Measurements from ENCODE around the gene CD300E. TPM values are rescaled to one million over a fixed set of nuclear protein-coding genes. Genes with fewer than 3 reads are reported as not detected.

Gene CD300E
- total RNA-seq, 1 experiment from 2014 or later = not detected

DNA sequence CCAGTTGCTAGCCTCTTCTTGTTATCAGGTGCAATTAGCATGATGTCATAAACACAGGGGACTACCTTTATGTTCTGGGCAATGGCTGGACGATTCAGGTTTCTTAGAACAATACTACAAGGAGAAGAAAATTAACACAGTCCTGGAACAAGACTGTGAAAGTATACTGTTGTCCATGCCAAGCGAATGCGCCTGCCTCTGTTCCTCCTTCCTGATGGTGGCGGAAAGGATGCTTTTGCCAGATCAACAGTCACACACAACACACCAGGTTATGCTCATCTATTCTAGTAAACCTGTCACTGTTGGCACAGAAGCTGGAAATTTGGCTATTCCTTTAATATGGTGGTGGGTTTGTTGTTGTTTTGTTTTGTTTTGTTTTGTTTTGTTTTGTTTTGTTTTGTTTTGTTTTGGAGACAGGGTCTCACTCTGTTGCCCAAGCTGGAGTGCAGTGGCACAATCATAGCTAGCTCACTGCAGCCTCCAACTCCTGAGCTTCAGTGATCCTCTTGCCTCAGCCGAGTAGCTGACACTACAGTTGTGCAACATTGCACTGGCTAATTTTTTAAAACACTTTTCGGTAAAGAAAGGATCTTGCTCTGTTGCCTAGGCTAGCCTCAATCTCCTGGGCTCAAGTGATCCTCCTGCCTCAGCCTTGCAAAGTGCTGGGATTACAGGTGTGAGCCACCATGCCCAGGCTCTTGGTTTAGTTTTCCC, 28.3 kb downstream of the CD300E start:
- no peak for DNase-seq (ENCODE audit: unreplicated experiment)
- TF ChIP-seq, protein P1, sequence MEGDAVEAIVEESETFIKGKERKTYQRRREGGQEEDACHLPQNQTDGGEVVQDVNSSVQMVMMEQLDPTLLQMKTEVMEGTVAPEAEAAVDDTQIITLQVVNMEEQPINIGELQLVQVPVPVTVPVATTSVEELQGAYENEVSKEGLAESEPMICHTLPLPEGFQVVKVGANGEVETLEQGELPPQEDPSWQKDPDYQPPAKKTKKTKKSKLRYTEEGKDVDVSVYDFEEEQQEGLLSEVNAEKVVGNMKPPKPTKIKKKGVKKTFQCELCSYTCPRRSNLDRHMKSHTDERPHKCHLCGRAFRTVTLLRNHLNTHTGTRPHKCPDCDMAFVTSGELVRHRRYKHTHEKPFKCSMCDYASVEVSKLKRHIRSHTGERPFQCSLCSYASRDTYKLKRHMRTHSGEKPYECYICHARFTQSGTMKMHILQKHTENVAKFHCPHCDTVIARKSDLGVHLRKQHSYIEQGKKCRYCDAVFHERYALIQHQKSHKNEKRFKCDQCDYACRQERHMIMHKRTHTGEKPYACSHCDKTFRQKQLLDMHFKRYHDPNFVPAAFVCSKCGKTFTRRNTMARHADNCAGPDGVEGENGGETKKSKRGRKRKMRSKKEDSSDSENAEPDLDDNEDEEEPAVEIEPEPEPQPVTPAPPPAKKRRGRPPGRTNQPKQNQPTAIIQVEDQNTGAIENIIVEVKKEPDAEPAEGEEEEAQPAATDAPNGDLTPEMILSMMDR (IDR thresholded peaks at IDR 0.05; ENCODE audit: unreplicated experiment) = no peak
- H3K36me3 Mint-ChIP-seq (ENCODE audit: insufficient read depth, unreplicated experiment) = no peaks in the 10 kb centered on the region
- H3K4me1 Mint-ChIP-seq (ENCODE audit: insufficient read depth, unreplicated experiment) = peaks cover 21% of the 10 kb centered on the region
- no peak overlapping the region for H3K4me3 Mint-ChIP-seq (ENCODE audit: unreplicated experiment)
- no peaks in the 10 kb centered on the region for H3K27me3 Mint-ChIP-seq (ENCODE audit: insufficient read depth, unreplicated experiment)
- intact Hi-C loops (cut with micrococcal nuclease) = no loop called here
- BruUV-seq (replicated peaks) = no TSS peak
- ChIA-PET CTCF (interaction anchor here (1.0 to 1.2 kb wide), 2 partner anchors 8 to 54 kb away, joined by 4 read pairs; no protein-coding TSS in a partner anchor), POLR2A (interaction anchor here (0.6 kb wide), 1 partner anchor 8 kb away, joined by 3 read pairs; no protein-coding TSS in a partner anchor)
- no peak overlapping the region for H3K27ac Mint-ChIP-seq (ENCODE audit: low read depth, unreplicated experiment)
- no peaks in the 10 kb centered on the region for H3K9me3 Mint-ChIP-seq (ENCODE audit: unreplicated experiment)

GRCh38 chr17:74592087-74592990, 31.2 kb downstream of the CD300E start, which contains the start of gene CD300LD:
TSS of gene CD300LD (minus strand) at chr17:74592283. CDS start at chr17:74592202, 81 bp downstream.
- DNase-seq (ENCODE audit: unreplicated experiment) = no peak
- Mint-ChIP-seq H3K4me1 (ENCODE audit: insufficient read depth, unreplicated experiment) (peaks cover 10% of the 10 kb centered on the region), H3K27me3 (ENCODE audit: insufficient read depth, unreplicated experiment) (no peaks in the 10 kb centered on the region), H3K27ac (ENCODE audit: low read depth, unreplicated experiment) (no peak within 1 kb of the TSS), H3K9me3 (ENCODE audit: unreplicated experiment) (no peaks in the 10 kb centered on the region), H3K4me3 (ENCODE audit: unreplicated experiment) (no peak within 1 kb of the TSS), H3K36me3 (ENCODE audit: insufficient read depth, unreplicated experiment) (no peaks in the 10 kb centered on the region)
- intact Hi-C loops (cut with micrococcal nuclease) = no loop called here
- TF ChIP-seq, protein P1 (IDR thresholded peaks at IDR 0.05; ENCODE audit: unreplicated experiment) = no peak
- ChIA-PET POLR2A (interaction anchor here (1.8 kb wide), 1 partner anchor 23 kb away, joined by 6 read pairs; no protein-coding TSS in a partner anchor), CTCF (interaction anchor here (0.9 to 1.8 kb wide), 2 partner anchors 8 to 213 kb away, joined by 3 to 5 read pairs; no protein-coding TSS in a partner anchor)
- no TSS peak for BruUV-seq (replicated peaks)

DNA sequence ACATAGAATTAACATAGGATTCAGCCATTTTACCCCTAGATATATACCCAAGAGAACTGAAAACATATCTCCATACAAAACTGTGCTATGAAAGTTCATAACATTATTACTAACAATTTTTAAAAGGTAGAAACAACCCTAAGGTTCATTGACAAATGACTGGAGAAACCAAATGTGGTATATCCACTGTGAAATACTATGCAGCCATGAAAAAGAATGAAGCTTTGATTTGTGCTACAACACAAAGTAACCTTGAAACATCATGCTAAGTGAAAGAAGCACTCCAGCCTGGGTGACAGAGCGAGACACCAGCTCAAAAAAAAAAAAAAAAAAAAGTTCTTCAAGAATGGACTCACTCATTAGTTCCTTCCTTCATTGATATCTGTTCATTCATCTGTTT, 32.0 kb downstream of the CD300E start:
- ChIA-PET CTCF (interaction anchor here (0.6 to 1.8 kb wide), 3 partner anchors 9 to 213 kb away, joined by 3 to 5 read pairs (median 3); no protein-coding TSS in a partner anchor), POLR2A (interaction anchor here (1.3 kb wide), 1 partner anchor 22 kb away, joined by 3 read pairs; no protein-coding TSS in a partner anchor)
- Mint-ChIP-seq H3K4me3 (ENCODE audit: unreplicated experiment) (no peak overlapping the region), H3K27me3 (ENCODE audit: insufficient read depth, unreplicated experiment) (no peaks in the 10 kb centered on the region), H3K4me1 (ENCODE audit: insufficient read depth, unreplicated experiment) (peaks cover 10% of the 10 kb centered on the region), H3K36me3 (ENCODE audit: insufficient read depth, unreplicated experiment) (no peaks in the 10 kb centered on the region), H3K9me3 (ENCODE audit: unreplicated experiment) (no peaks in the 10 kb centered on the region), H3K27ac (ENCODE audit: low read depth, unreplicated experiment) (no peak overlapping the region)
- TF ChIP-seq, protein P1 (IDR thresholded peaks at IDR 0.05; ENCODE audit: unreplicated experiment) = no peak
- no TSS peak for BruUV-seq (replicated peaks)
- intact Hi-C loops (cut with micrococcal nuclease) = no loop called here
- DNase-seq (ENCODE audit: unreplicated experiment) = no peak

- intact Hi-C loops (cut with micrococcal nuclease) = no loop called here
- Mint-ChIP-seq H3K4me3 (ENCODE audit: unreplicated experiment) (no peak overlapping the region), H3K4me1 (ENCODE audit: insufficient read depth, unreplicated experiment) (peaks cover 10% of the 10 kb centered on the region), H3K27ac (ENCODE audit: low read depth, unreplicated experiment) (no peak overlapping the region), H3K36me3 (ENCODE audit: insufficient read depth, unreplicated experiment) (no peaks in the 10 kb centered on the region), H3K9me3 (ENCODE audit: unreplicated experiment) (no peaks in the 10 kb centered on the region), H3K27me3 (ENCODE audit: insufficient read depth, unreplicated experiment) (no peaks in the 10 kb centered on the region)
- ChIA-PET CTCF (interaction anchor here (0.5 to 2.1 kb wide), 2 partner anchors 13 to 207 kb away, joined by 3 to 4 read pairs; no protein-coding TSS in a partner anchor), POLR2A (interaction anchor here (0.7 to 2.3 kb wide), 2 partner anchors 16 to 34 kb away, joined by 3 to 6 read pairs; no protein-coding TSS in a partner anchor)
- no peak for DNase-seq (ENCODE audit: unreplicated experiment)
- TF ChIP-seq, protein P1 (IDR thresholded peaks at IDR 0.05; ENCODE audit: unreplicated experiment) = no peak
- no TSS peak for BruUV-seq (replicated peaks)
These were observed 37.8 kb downstream of the CD300E start for GRCh38 chr17:74585711-74586110.
